GM12875 (cell line): Measurements from ENCODE around the gene FUZ.

Experiments
- H3K4me3 ChIP-seq: one replicate; pipeline ENCODE4 v1.5.1; 2011; ENCODE audit warnings: low read depth, low read length, control low read depth
- TF ChIP-seq, protein P1 (sequence below): IDR thresholded peaks from 2 replicates; pipeline ENCODE4 v1.5.1; 2011; ENCODE audit warnings: low read depth, mild to moderate bottlenecking, control low read depth, inconsistent platforms, low read length, moderate library complexity, borderline replicate concordance; ENCODE audit not compliant: insufficient read depth

The FUZ gene

DNA sequence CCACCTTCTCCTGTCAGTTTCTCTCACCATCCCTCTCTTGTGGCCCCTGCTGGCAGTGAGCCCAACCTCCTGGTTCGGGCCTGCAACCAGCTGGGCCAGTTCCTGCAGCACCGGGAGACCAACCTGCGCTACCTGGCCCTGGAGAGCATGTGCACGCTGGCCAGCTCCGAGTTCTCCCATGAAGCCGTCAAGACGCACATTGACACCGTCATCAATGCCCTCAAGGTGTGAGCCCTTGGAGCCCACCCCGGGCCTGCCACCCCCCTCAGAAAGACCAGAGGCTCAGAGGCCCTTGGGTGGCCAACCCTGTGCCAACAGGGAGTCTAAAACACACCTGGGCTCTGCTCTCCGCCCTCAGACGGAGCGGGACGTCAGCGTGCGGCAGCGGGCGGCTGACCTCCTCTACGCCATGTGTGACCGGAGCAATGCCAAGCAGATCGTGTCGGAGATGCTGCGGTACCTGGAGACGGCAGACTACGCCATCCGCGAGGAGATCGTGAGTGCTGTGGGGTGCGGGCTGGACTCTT lies 13.8 kb downstream of the FUZ start:
- H3K4me3 ChIP-seq = no peak overlapping the region

GRCh38 chr19:49798574-49798973 lies 14.5 kb downstream of the FUZ start:
- TF ChIP-seq, protein P1, sequence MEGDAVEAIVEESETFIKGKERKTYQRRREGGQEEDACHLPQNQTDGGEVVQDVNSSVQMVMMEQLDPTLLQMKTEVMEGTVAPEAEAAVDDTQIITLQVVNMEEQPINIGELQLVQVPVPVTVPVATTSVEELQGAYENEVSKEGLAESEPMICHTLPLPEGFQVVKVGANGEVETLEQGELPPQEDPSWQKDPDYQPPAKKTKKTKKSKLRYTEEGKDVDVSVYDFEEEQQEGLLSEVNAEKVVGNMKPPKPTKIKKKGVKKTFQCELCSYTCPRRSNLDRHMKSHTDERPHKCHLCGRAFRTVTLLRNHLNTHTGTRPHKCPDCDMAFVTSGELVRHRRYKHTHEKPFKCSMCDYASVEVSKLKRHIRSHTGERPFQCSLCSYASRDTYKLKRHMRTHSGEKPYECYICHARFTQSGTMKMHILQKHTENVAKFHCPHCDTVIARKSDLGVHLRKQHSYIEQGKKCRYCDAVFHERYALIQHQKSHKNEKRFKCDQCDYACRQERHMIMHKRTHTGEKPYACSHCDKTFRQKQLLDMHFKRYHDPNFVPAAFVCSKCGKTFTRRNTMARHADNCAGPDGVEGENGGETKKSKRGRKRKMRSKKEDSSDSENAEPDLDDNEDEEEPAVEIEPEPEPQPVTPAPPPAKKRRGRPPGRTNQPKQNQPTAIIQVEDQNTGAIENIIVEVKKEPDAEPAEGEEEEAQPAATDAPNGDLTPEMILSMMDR = no peak
- no peak overlapping the region for H3K4me3 ChIP-seq

More for the DNA sequence above, 13.8 kb downstream of the FUZ start:
- TF ChIP-seq, protein P1 = no peak

GRCh38 chr19:49795615-49796014 lies 17.5 kb downstream of the FUZ start:
- TF ChIP-seq, protein P1 = no peak
- H3K4me3 ChIP-seq = no peak overlapping the region

GRCh38 chr19:49793561-49793840 lies 19.6 kb downstream of the FUZ start:
- TF ChIP-seq, protein P1 = no peak
- no peak overlapping the region for H3K4me3 ChIP-seq

GRCh38 chr19:49792829-49793560 lies 20.1 kb downstream of the FUZ start:
- TF ChIP-seq, protein P1 = no peak

GRCh38 chr19:49791776-49792445 lies 21.2 kb downstream of the FUZ start:
- TF ChIP-seq, protein P1 = no peak

More at GRCh38 chr19:49792829-49793560, 20.1 kb downstream of the FUZ start:
- H3K4me3 ChIP-seq = no peak overlapping the region

GRCh38 chr19:49790866-49791265 lies 22.2 kb downstream of the FUZ start:
- TF ChIP-seq, protein P1 = no peak
- no peak overlapping the region for H3K4me3 ChIP-seq

More at GRCh38 chr19:49791776-49792445, 21.2 kb downstream of the FUZ start:
- no peak overlapping the region for H3K4me3 ChIP-seq
